K562 treated with DMSO at 1 percent for 24 hours (cell line): Measurements from ENCODE around the gene ZFAND4. TPM values are rescaled to one million over a fixed set of nuclear protein-coding genes. Genes with fewer than 3 reads are reported as not detected.

Source experiments
- total RNA-seq: library from RNA; unstranded; fragments of 300-600 nt; gene quantifications from 2 replicates; pipeline ENCODE4 v1.2.3, GENCODE V29; 2022; ENCODE audit warnings: low read depth; ENCODE audit not compliant: insufficient read depth

Gene ZFAND4
- total RNA-seq: 2.5 and 2.8 TPM in 2 replicates

GRCh38 chr10:45672181-45673073 is at the start of gene ZFAND4:
Gene ZFAND4, minus strand, starts transcription at chr10:45672772. Its CDS starts 9,047 bp downstream, at chr10:45663725.

Other genes with a start within 250 kb of the ZFAND4 start
- gene WASHC2C, start 54.5 kb upstream of the ZFAND4 start, total RNA-seq: 20.0 and 22.2 TPM in 2 replicates
- gene AGAP4, start 174.7 kb upstream of the ZFAND4 start, total RNA-seq: 10.1 and 15.5 TPM in 2 replicates